B cell (primary cell): ENCODE results near the gene CCDC81. TPM values are rescaled to one million over a fixed set of nuclear protein-coding genes. Genes with fewer than 3 reads are reported as not detected.

ENCODE experiments used
- ATAC-seq: fragments of 200-7000 bp; cut with Tn5 transposase; one replicate; pipeline ENCODE4 v1.10.0; 2021; ENCODE audit warnings: low read depth, mild to moderate bottlenecking, moderate number of reproducible peaks, moderate library complexity
- CTCF ChIA-PET: fragments of 350-600 bp; sonication (Branson Sonifier 250); formaldehyde crosslinking; loops from one replicate; lab custom pipeline; 2021; ENCODE audit warnings: antibody characterized with exemption, inconsistent platforms; lab: Charles Lee
- POLR2A ChIA-PET: fragments of 350-600 bp; sonication (Branson Sonifier 250); formaldehyde crosslinking; loops from one replicate; lab custom pipeline; 2021; ENCODE audit warnings: antibody characterized with exemption; lab: Charles Lee
- DNase-seq: peaks from one replicate; pipeline ENCODE4 v3.0.0; 2013
- H2AFZ ChIP-seq: 2 replicates; pipeline ENCODE4 v1.6.1; 2012; ENCODE audit warnings: mild to moderate bottlenecking, low read depth, low read length; ENCODE audit not compliant: insufficient read depth, poor library complexity, severe bottlenecking
- H3K27ac ChIP-seq, 2 donors: 1 replicate in 1 of 2; 2 replicates in 1 of 2; pipeline ENCODE4 v1.5.1; 2012 to 2013; ENCODE audit warnings: low read length in 2 of 2, mild to moderate bottlenecking in 2 of 2, moderate library complexity in 1 of 2
- H3K27me3 ChIP-seq, 4 experiments: fragments of 200-600 bp in 1 of 4; sonication (generic) in 1 of 4; replicated peaks in 1 of 4; 1 replicate in 2 of 4; 2 replicates in 2 of 4; pipeline versions ENCODE4 v1.6.1 to v1.7.0; 2013 to 2016; ENCODE audit warnings: low read length in 3 of 4, mild to moderate bottlenecking in 2 of 4, mixed read lengths in 1 of 4, moderate library complexity in 1 of 4; ENCODE audit not compliant: insufficient read depth in 4 of 4, control insufficient read depth in 3 of 4; ENCODE audit errors: control extremely low read depth in 1 of 4
- H3K36me3 ChIP-seq, 2 experiments: replicated peaks in 1 of 2; 1 replicate in 1 of 2; 2 replicates in 1 of 2; pipeline versions ENCODE4 v1.6.1 to v1.7.1; 2013; ENCODE audit warnings: low read length in 1 of 2; ENCODE audit not compliant: insufficient read depth in 2 of 2, control insufficient read depth in 1 of 2; ENCODE audit errors: control extremely low read depth in 1 of 2, extremely low read depth in 1 of 2
- H3K4me1 ChIP-seq, 2 donors: fragments of 200-600 bp in 1 of 2; sonication (generic) in 1 of 2; 1 replicate in 1 of 2; 2 replicates in 1 of 2; pipeline versions ENCODE4 v1.5.1 to v1.6.1; 2013 to 2017; ENCODE audit warnings: low read length in 2 of 2; ENCODE audit not compliant: control insufficient read depth in 2 of 2, insufficient read depth in 2 of 2
- H3K4me2 ChIP-seq: replicated peaks from 2 replicates; pipeline ENCODE3; 2012; ENCODE audit warnings: mild to moderate bottlenecking, low read depth, low read length; ENCODE audit not compliant: poor library complexity, severe bottlenecking
- H3K4me3 ChIP-seq, 5 experiments: fragments of 200-600 bp in 1 of 5; sonication (generic) in 1 of 5; 1 replicate in 3 of 5; 2 replicates in 2 of 5; pipeline versions ENCODE4 v1.5.1 to v1.7.0; 2011 to 2016; ENCODE audit warnings: low read length in 4 of 5, mild to moderate bottlenecking in 4 of 5, low read depth in 2 of 5, control low read depth in 1 of 5, moderate library complexity in 1 of 5; ENCODE audit not compliant: insufficient read depth in 1 of 5; ENCODE audit errors: control extremely low read depth in 1 of 5, extremely low read depth in 1 of 5
- H3K79me2 ChIP-seq: fragments of 200-600 bp; sonication (generic); one replicate; pipeline ENCODE4 v1.6.0; 2016; ENCODE audit warnings: low read length; ENCODE audit not compliant: control insufficient read depth, insufficient read depth
- H3K9ac ChIP-seq: fragments of 200-600 bp; sonication (generic); 2 replicates; pipeline ENCODE4 v1.6.1; 2017; ENCODE audit warnings: mild to moderate bottlenecking, low read length, moderate library complexity
- H3K9me3 ChIP-seq, 3 donors: one replicate each; pipeline versions ENCODE4 v1.6.1 to v1.7.1; 2013; ENCODE audit warnings: low read length in 2 of 3; ENCODE audit not compliant: control insufficient read depth in 2 of 3, insufficient read depth in 1 of 3; ENCODE audit errors: control extremely low read depth in 1 of 3
- H4K20me1 ChIP-seq: 2 replicates; pipeline ENCODE4 v1.6.0; 2012; ENCODE audit warnings: mild to moderate bottlenecking, low read length; ENCODE audit not compliant: insufficient read depth, control insufficient read depth, poor library complexity, severe bottlenecking
- H3K27ac Mint-ChIP-seq: one replicate; pipeline ENCODE4 v1.8.0; 2021; ENCODE audit warnings: mixed read lengths
- H3K27me3 Mint-ChIP-seq: one replicate; pipeline ENCODE4 v1.8.0; 2021; ENCODE audit warnings: mixed read lengths
- H3K4me1 Mint-ChIP-seq: one replicate; pipeline ENCODE4 v1.8.0; 2021; ENCODE audit warnings: mixed read lengths
- H3K4me3 Mint-ChIP-seq: one replicate; pipeline ENCODE4 v1.8.0; 2021; ENCODE audit warnings: mixed read lengths
- H3K9me3 Mint-ChIP-seq: one replicate; pipeline ENCODE4 v1.8.0; 2022; ENCODE audit warnings: mixed read lengths; ENCODE audit not compliant: insufficient read depth
- CTCF ChIP-seq: fragments of 200-600 bp; IDR thresholded peaks from one replicate; pipeline ENCODE4 v1.8.0; 2022; ENCODE audit warnings: antibody characterized with exemption, mild to moderate bottlenecking
- EZH2 ChIP-seq: IDR thresholded peaks from 2 replicates; pipeline ENCODE4 v1.6.1; 2012; ENCODE audit warnings: borderline replicate concordance, low read depth, mild to moderate bottlenecking, moderate library complexity, low read length; ENCODE audit not compliant: insufficient read depth, poor library complexity, severe bottlenecking
- WGBS: methylation state at CpG from one replicate; pipeline ENCODE4 v1.1.5; 2013; ENCODE audit warnings: missing lambda C conversion rate; ENCODE audit not compliant: insufficient coverage; 5-methylcytosine and 5-hydroxymethylcytosine counted together
- intact Hi-C: fragments of 100-400 bp; cut with micrococcal nuclease; formaldehyde crosslinking; loops from one replicate; pipeline ENCODE4 v1.10.0; 2022
- polyA plus RNA-seq: library from polyadenylated mRNA; depleted of rRNA; stranded (reverse); fragments of >200 nt; gene quantifications from 2 replicates; pipeline ENCODE4 v1.2.3, GENCODE V29; 2012
- total RNA-seq, 2 donors: library from RNA; stranded (reverse); fragments of 120-200 nt in 1 of 2; gene quantifications; 1 replicate in 1 of 2; 2 replicates in 1 of 2; pipeline versions ENCODE4 v1.2.3 to v1.2.4, GENCODE V29; 2013 to 2022

CCDC81 gene
- total and polyA plus RNA-seq, 2 donors (not counting 1 experiment from before 2014, with no cell fraction given), result 0.18 to 0.84 TPM

GRCh38 chr11:86440305-86440716 is 65.6 kb downstream of the CCDC81 start:
- ChIA-PET POLR2A (no interaction called here), CTCF (no interaction called here)
- Histone ChIP-seq H3K4me2 (no peak overlapping the region), H3K4me3 (no peak overlapping the region), H4K20me1 (no peaks in the 10 kb centered on the region), H3K9ac (no peak overlapping the region), H2AFZ (no peak overlapping the region), H3K4me1 (no peaks in the 10 kb centered on the region), H3K9me3 (no peaks in the 10 kb centered on the region), H3K27ac (no peak overlapping the region), H3K27me3 (no peaks in the 10 kb centered on the region), H3K36me3 (no peaks in the 10 kb centered on the region), H3K79me2 (no peaks in the 10 kb centered on the region)
- ATAC-seq (no peak), DNase-seq (no peak)
- H3K27ac Mint-ChIP-seq, result no peak overlapping the region
- H3K9me3 Mint-ChIP-seq, result no peaks in the 10 kb centered on the region
- TF ChIP-seq CTCF, result no peak
- no peak for TF ChIP-seq EZH2
- no peaks in the 10 kb centered on the region for H3K27me3 Mint-ChIP-seq
- no peaks in the 10 kb centered on the region for H3K4me1 Mint-ChIP-seq
- WGBS, result no CpG with 5 or more reads among the region's 3 CpGs
- intact Hi-C loops, result no loop called here
- no peak overlapping the region for H3K4me3 Mint-ChIP-seq

GRCh38 chr11:86440843-86441242 is 66.2 kb downstream of the CCDC81 start:
- no peaks in the 10 kb centered on the region for H3K79me2 ChIP-seq
- H3K4me2 ChIP-seq, result no peak overlapping the region
- Mint-ChIP-seq H3K27me3 (no peaks in the 10 kb centered on the region), H3K4me3 (no peak overlapping the region), H3K9me3 (no peaks in the 10 kb centered on the region), H3K4me1 (no peaks in the 10 kb centered on the region), H3K27ac (no peak overlapping the region)
- H3K4me1 ChIP-seq, result no peaks in the 10 kb centered on the region
- H3K4me3 ChIP-seq, result no peak overlapping the region
- CTCF ChIA-PET, result no interaction called here
- H3K27me3 ChIP-seq, result no peaks in the 10 kb centered on the region
- DNase-seq (no peak), ATAC-seq (no peak)
- intact Hi-C loops, result no loop called here
- WGBS, result no CpG with 5 or more reads among the region's 2 CpGs
- TF ChIP-seq EZH2, result no peak
- no peak for TF ChIP-seq CTCF
- no peaks in the 10 kb centered on the region for H3K36me3 ChIP-seq
- no peak overlapping the region for H3K9ac ChIP-seq
- H3K27ac ChIP-seq, result no peak overlapping the region
- POLR2A ChIA-PET, result no interaction called here
- H2AFZ ChIP-seq, result no peak overlapping the region
- H3K9me3 ChIP-seq, result no peaks in the 10 kb centered on the region
- H4K20me1 ChIP-seq, result no peaks in the 10 kb centered on the region
